Suprapubic skin (tissue), 4 donors: ENCODE results near the gene KLHL41. TPM values are rescaled to one million over a fixed set of nuclear protein-coding genes. Genes with fewer than 3 reads are reported as not detected.
"Not testable (repeated sequence)": the region's sequence is repeated elsewhere in the genome, so short reads cannot be mapped to it uniquely, and the experiment has no call there.

Experiments
- DNase-seq, 2 donors: peaks; one replicate each; pipeline ENCODE4 v3.0.0-alpha.2; 2019; ENCODE audit warnings: low spot score in 2 of 2
- H3K27ac ChIP-seq: fragments of 200-600 bp; sonication (generic); one replicate; pipeline ENCODE4 v1.5.1; 2019
- H3K27me3 ChIP-seq: fragments of 200-600 bp; sonication (generic); one replicate; pipeline ENCODE4 v1.5.1; 2019
- H3K36me3 ChIP-seq: fragments of 200-600 bp; sonication (generic); one replicate; pipeline ENCODE4 v1.5.1; 2019
- H3K4me1 ChIP-seq: fragments of 200-600 bp; sonication (generic); one replicate; pipeline ENCODE4 v1.5.1; 2019
- H3K4me3 ChIP-seq: fragments of 200-600 bp; sonication (generic); one replicate; pipeline ENCODE4 v1.5.1; 2019; ENCODE audit warnings: mild to moderate bottlenecking
- H3K9me3 ChIP-seq: fragments of 200-600 bp; sonication (generic); one replicate; pipeline ENCODE4 v1.5.1; 2019
- CTCF ChIP-seq, 2 donors: fragments of 200-600 bp in 1 of 2; fragments of 450-650 bp in 1 of 2; sonication (generic) in 1 of 2; IDR thresholded peaks; one replicate each; pipeline ENCODE4 v1.5.1; 2016 to 2019; ENCODE audit warnings: antibody characterized with exemption in 2 of 2, mild to moderate bottlenecking in 1 of 2, moderate library complexity in 1 of 2
- EP300 ChIP-seq: sonication (generic); formaldehyde crosslinking; IDR thresholded peaks from one replicate; pipeline ENCODE4 v1.6.1; 2017; ENCODE audit warnings: antibody characterized with exemption
- POLR2A ChIP-seq, 2 donors: fragments of 450-650 bp; IDR thresholded peaks; one replicate each; pipeline ENCODE4 v1.6.1; 2017; ENCODE audit warnings: antibody characterized with exemption in 2 of 2, mild to moderate bottlenecking in 2 of 2, moderate library complexity in 2 of 2
- POLR2AphosphoS5 ChIP-seq, 3 donors: sonication (generic); formaldehyde crosslinking; IDR thresholded peaks; one replicate each; pipeline ENCODE4 v1.6.1; 2017; ENCODE audit warnings: antibody characterized with exemption in 3 of 3
- WGBS: methylation state at CpG from one replicate; pipeline ENCODE4 v1.1.5; 2018; 5-methylcytosine and 5-hydroxymethylcytosine counted together
- total RNA-seq, 4 donors: library from RNA; depleted of rRNA; stranded (reverse); fragments of >200 nt; gene quantifications; one replicate each; pipeline ENCODE4 v1.1.0, GENCODE V29; 2016

KLHL41 gene
- total RNA-seq, 4 donors from 2014 or later, result 0.36 to 1.2 (median 0.58) TPM

GRCh38 chr2:169513926-169514325, 4.4 kb downstream of the KLHL41 start:
- Histone ChIP-seq H3K4me3 (no peak overlapping the region), H3K9me3 (no peaks in the 10 kb centered on the region), H3K4me1 (no peaks in the 10 kb centered on the region), H3K27me3 (no peaks in the 10 kb centered on the region), H3K36me3 (no peaks in the 10 kb centered on the region), H3K27ac (no peak overlapping the region)
- TF ChIP-seq CTCF (IDR thresholded peaks at IDR 0.05) (no peak), POLR2A (IDR thresholded peaks at IDR 0.05) (no peak), POLR2AphosphoS5 (IDR thresholded peaks at IDR 0.05) (no peak), EP300 (no peak)
- WGBS, result 82% methylated on average over 3 of the region's 3 CpGs
- DNase-seq, result no peak

- H3K27ac ChIP-seq, result not testable (repeated sequence)
- WGBS, result 92% methylated on average over 7 of the region's 7 CpGs
Measured at GRCh38 chr2:169514758-169515157, 5.3 kb downstream of the KLHL41 start.

GRCh38 chr2:169516488-169516995, 7.0 kb downstream of the KLHL41 start:
- DNase-seq, H3K9me3 ChIP-seq, H3K27ac ChIP-seq, H3K36me3 ChIP-seq, H3K27me3 ChIP-seq, H3K4me1 ChIP-seq, H3K4me3 ChIP-seq: not testable (repeated sequence)
- WGBS, result 88% methylated on average over 10 of the region's 10 CpGs

More at GRCh38 chr2:169514758-169515157, 5.3 kb downstream of the KLHL41 start:
- H3K36me3 ChIP-seq, H3K4me3 ChIP-seq, DNase-seq, H3K27me3 ChIP-seq, H3K9me3 ChIP-seq, H3K4me1 ChIP-seq: not testable (repeated sequence)

GRCh38 chr2:169520896-169521295, 11.4 kb downstream of the KLHL41 start:
- Histone ChIP-seq H3K4me3 (no peak overlapping the region), H3K4me1 (no peaks in the 10 kb centered on the region), H3K9me3 (no peaks in the 10 kb centered on the region), H3K27ac (no peak overlapping the region), H3K27me3 (no peaks in the 10 kb centered on the region), H3K36me3 (peaks cover 4% of the 10 kb centered on the region)
- no peak for DNase-seq
- TF ChIP-seq EP300, result no peak
- TF ChIP-seq POLR2A (IDR thresholded peaks at IDR 0.05), result no peak
- no peak for TF ChIP-seq POLR2AphosphoS5 (IDR thresholded peaks at IDR 0.05)
- no peak for TF ChIP-seq CTCF (IDR thresholded peaks at IDR 0.05)

- no peak overlapping the region for H3K4me3 ChIP-seq
- no peak for DNase-seq
- no peaks in the 10 kb centered on the region for H3K4me1 ChIP-seq
- H3K27me3 ChIP-seq, result no peaks in the 10 kb centered on the region
- 74% methylated on average over 5 of the region's 5 CpGs for WGBS
- TF ChIP-seq POLR2AphosphoS5 (IDR thresholded peaks at IDR 0.05) (no peak), EP300 (no peak), POLR2A (IDR thresholded peaks at IDR 0.05) (no peak), CTCF (IDR thresholded peaks at IDR 0.05) (no peak)
- no peaks in the 10 kb centered on the region for H3K9me3 ChIP-seq
- no peak overlapping the region for H3K27ac ChIP-seq
- H3K36me3 ChIP-seq, result peaks cover 9% of the 10 kb centered on the region
Measured at GRCh38 chr2:169523681-169524080, 14.2 kb downstream of the KLHL41 start.

- no peak overlapping the region for H3K27ac ChIP-seq
- WGBS, result 79% methylated on average over 2 of the region's 2 CpGs
- H3K9me3 ChIP-seq, result no peaks in the 10 kb centered on the region
- TF ChIP-seq POLR2AphosphoS5 (IDR thresholded peaks at IDR 0.05), result no peak
- TF ChIP-seq POLR2A (IDR thresholded peaks at IDR 0.05), result no peak
- no peak for TF ChIP-seq EP300
- TF ChIP-seq CTCF (IDR thresholded peaks at IDR 0.05), result no peak
- peaks cover 23% of the 10 kb centered on the region for H3K36me3 ChIP-seq
- no peaks in the 10 kb centered on the region for H3K4me1 ChIP-seq
- no peak for DNase-seq
- no peak overlapping the region for H3K4me3 ChIP-seq
- no peaks in the 10 kb centered on the region for H3K27me3 ChIP-seq
Measured at GRCh38 chr2:169525434-169525833, 15.9 kb downstream of the KLHL41 start.
